Measurements from ENCODE around the gene APEX2.
A peak's percentile ranks its signal among the peaks of the same experiment; 100 is the strongest.
"Not testable (repeated sequence)": the region's sequence is repeated elsewhere in the genome, so short reads cannot be mapped to it uniquely, and the experiment has no call there.

The APEX2 gene, protein sequence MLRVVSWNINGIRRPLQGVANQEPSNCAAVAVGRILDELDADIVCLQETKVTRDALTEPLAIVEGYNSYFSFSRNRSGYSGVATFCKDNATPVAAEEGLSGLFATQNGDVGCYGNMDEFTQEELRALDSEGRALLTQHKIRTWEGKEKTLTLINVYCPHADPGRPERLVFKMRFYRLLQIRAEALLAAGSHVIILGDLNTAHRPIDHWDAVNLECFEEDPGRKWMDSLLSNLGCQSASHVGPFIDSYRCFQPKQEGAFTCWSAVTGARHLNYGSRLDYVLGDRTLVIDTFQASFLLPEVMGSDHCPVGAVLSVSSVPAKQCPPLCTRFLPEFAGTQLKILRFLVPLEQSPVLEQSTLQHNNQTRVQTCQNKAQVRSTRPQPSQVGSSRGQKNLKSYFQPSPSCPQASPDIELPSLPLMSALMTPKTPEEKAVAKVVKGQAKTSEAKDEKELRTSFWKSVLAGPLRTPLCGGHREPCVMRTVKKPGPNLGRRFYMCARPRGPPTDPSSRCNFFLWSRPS

DNA sequence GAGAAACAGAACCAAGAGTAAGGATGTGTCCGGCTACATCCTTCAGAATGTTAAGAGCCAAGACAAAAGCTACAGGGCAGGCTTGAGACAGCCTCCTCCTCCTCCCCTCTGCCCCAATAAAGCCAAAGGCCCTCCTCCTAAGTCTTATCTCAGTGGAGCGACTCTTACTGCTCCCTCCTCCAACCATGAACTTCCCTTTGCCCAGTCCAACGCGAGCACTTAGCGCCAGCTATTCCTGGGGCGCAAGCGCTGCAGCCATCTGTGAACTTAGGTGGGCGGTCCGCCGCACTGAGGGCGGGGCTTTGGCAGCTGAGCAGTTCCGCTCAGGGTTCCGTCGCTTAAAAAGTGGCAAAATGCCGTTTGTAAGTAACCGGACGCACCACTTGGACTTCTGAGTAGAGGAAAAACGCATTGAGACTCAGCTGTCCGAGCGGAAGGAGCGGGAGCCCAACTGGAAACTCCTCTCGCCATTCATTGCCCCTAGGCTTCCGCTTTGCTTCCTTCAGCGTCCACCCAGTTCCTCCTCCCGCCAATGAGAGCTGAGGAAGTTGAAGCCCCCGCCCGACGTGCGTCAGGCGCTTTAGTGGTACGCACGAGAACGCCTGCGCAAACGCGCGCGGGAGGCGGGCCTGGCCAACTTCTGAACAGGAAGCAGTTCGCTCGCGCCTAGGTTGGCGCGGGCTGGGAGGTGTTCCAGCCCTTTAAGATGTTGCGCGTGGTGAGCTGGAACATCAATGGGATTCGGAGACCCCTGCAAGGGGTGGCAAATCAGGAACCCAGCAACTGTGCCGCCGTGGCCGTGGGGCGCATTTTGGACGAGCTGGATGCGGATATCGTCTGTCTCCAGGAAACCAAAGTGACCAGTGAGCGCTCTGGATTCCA is at the start of gene APEX2:
Gene APEX2 (plus strand): TSS at position 647 of the 882 bp plus-strand sequence. CDS start 60 bp downstream, at position 707.
- peak; percentile 100 for FAIRE-seq
- DNase-seq (ENCODE audit: extremely low spot score, insufficient read length, low read depth), result peak; percentile 49

DNA sequence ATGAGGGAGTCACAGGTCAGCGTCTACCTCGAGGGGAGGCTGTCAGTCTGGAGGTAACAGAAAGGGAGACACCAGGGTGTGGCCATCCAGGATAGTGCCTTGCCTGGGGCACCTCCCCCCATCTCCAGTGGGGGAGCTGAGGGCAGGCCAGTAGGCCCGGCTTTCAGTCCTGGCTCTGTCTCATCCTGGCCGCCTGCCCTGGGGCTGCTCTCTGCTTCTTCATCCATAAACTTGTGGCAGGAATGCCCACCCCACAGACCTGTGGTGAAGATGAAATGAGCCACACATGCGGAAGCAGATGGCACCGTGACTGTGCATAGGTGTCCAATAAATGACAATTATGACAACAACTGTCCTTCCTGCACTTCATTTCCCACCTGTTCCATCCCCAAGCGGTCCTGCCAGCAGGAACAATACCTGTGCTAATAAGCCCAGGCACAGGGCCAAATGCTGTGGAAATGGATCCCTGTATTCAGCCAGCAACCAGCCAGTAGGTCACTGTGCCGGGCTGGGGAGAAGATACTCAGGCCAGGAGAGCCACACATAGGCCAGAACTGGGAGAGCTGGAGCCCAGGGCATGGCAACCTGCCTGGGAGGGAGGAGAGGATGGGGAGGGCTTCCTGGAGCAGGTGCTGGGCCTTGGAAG is 49.3 kb upstream of the APEX2 start:
- DNase-seq (ENCODE audit: extremely low spot score, insufficient read length, low read depth), result no peak
- no peak for FAIRE-seq

DNA sequence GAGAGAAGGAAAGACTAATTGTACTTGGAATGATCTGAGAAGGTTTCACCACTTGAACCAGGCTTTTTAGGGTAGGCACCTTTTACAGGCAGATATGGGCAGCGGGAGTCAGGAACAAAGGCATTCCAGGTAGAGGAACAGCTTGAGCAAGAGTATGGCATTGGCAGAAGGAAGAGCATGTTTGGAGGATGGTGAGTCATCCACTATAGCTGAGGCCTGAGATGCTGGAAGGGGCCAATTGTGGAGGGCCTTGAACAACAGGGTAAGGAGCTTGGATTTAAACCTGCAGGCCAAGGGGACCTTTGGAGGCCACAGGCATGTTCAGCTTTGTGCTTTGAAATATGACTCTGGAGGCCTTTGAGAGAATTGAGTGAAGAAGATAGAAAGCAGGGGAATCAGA is 38.4 kb upstream of the APEX2 start:
- DNase-seq (ENCODE audit: extremely low spot score, insufficient read length, low read depth), result no peak
- FAIRE-seq, result no peak

DNA sequence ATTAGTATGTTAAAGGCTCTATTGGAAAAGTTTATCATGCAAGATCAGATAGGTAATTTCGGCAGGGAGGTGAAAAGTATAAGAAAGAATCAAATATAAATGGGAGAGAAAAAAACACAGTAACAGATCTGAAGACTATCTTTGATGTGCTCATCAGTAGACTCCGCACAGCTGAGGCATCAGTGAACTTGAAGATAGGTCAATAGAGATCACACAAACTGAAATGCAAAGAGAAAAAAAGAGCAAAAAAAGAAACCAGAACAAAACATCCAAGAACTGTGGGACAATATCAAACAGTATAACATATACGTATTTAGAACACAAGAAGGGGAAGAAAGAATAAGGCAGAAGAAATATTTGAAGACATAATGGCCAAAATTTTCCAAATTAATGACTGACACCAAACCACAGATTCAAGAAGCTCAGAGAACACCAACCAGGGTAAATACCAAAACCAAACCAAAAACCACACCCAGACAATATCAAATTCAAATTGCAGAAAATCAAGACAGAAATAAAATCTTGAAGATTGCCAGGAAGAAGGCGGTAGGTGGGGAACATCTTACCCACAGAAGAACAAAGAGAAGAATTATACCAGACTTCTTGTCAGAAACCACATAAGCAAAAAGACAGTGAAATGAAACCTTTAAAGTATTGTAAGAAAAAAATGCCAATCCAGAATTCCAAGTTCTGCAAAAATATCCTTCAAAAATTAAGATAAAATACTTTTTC is 35.2 kb upstream of the APEX2 start:
- DNase-seq (ENCODE audit: extremely low spot score, insufficient read length, low read depth) (no peak), FAIRE-seq (no peak)

DNA sequence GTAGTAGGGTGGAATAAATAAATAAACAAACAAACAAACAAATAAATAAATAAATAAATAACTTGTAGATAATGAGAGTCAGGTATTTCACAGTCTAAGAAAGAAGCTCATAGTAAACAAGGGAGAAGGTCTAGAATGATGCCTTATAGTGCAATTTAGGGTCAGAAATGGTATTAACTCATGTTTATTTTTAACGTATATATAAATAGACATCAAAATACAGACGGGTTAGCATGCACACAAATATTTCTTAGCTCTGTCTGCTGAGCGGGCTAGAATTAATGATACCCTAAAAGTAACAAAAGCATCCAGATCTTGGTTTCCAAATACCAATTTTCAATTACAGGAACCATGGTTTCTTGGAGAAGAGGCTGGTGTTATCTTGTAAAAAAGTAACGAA is 22.8 kb upstream of the APEX2 start:
- DNase-seq (ENCODE audit: extremely low spot score, insufficient read length, low read depth), result no peak
- no peak for FAIRE-seq

DNA sequence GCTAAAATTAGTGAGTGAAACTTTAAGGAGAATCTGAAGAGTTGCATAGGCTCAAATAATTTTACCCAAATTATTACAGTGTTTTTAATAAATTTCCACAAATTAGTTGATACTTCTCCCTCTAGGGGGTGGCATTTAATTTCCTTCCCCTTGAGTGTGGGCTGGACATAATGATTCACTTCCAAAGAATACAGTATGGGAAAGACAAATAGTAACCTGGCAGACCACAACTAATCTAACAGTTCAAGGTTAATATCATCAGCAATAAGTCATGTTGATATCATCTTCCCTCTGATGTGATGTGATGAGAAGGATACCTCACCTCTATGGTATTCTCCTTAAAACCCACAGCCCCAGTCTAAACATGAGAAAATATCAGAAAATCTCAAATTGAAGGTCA is 21.7 kb upstream of the APEX2 start:
- DNase-seq (ENCODE audit: extremely low spot score, insufficient read length, low read depth), result no peak
- FAIRE-seq, result no peak

DNA sequence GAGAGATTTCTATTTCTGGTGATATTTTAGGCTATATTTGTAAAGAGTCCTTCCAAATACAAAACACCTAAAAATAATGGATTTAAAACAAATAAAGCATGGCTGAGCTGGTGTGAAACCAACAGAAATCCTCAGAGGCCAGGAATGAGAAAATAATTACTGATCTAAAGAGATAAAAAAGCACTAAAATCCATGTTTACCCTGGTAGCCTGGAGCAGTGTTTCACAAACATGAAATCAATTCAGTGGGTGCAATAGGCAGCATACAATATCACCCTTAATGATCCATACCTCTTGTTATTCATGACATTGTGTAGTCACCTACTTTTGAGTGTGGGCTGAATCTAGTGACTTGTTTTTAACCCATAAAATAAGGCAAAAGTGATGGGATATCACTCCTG is 20.7 kb upstream of the APEX2 start:
- DNase-seq (ENCODE audit: extremely low spot score, insufficient read length, low read depth), result no peak
- no peak for FAIRE-seq

DNA sequence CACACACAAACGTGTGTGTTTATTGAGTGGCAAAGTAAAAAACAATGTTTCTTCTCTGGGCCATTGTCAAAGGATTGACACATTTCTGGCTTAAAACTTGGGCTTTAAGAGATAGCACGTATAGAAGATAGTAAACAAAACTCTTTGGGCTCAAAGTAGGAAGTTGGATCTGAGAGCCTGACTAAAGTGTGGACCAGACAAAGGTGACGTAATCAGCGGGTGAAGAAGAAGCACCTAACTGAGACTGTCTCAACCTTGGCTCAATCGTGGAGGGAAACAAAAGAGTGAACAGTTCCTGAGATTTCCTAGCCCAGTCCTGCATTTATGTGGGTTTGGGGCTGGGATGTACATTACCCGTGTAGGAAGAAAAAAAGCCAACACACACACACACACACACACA is 19.8 kb upstream of the APEX2 start:
- DNase-seq (ENCODE audit: extremely low spot score, insufficient read length, low read depth) (no peak), FAIRE-seq (no peak)

DNA sequence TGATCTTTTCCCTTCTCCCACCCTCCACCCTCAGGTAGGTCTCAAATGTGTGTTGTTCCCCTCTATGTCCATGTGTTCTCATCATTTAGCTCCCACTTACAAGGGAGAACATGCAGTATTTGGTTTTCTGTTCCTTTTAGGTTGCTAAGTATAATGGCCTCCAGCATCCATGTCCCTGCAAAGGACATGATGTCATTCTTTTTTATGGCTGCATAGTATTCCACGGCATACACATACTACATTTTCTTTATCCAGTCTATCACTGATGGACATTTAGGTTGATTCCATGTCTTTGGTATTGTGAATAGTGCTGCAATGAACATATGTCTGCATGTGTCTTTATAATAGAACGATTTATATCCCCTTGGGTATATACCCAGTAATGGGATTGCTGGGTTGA is 16.9 kb upstream of the APEX2 start:
- DNase-seq (ENCODE audit: extremely low spot score, insufficient read length, low read depth); FAIRE-seq: not testable (repeated sequence)

DNA sequence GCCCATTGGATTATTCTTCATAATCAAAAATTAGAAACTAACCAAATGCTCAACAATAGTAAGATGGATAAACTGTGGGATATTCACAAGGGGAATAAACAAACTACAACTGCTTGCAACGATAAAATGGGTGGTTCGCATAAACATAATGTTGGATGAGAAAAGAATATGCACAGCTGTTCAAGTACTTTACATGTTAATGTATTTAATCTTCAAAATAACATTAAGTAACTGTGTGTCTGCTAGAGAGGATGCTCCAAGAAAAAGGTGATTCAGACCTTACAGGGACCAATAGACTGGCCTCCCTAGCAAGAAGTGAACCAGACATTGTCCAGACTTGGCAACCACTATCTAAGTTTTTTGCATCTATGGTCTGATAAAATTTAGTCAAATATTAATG is 8.5 kb upstream of the APEX2 start:
- DNase-seq (ENCODE audit: extremely low spot score, insufficient read length, low read depth), result no peak
- no peak for FAIRE-seq

DNA sequence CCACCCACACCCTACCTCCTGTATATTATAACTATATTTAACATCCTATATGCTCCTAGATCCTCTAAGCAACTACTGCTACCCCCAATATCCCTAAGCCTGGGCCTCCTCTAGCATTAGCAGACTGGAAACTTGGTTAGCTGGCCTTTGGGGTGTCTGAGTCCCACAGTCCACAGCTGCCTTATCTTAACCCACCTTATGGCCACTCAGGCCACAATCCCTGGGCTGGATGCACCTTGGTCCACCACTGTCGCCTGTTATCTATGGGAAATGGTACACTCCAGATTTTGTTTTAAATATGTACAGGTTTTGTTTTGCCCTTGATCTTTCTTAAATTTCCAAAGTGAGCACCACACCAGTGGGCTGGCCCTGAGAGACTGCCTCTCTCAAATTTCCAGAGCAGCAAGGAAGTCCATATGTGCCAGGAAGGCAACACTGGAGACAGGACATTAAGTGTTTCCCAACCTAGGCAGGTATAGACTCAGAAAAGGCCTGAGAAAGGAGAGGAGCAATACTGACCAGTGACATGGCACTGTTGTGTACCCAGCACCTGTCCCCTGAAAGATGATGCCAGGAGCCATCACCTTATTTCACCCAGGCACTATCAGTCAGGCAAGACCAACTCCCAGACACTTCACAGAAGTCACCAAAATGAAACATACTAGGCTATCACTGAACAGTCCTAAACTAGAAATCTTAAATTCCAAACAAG is 7.1 kb upstream of the APEX2 start:
- DNase-seq (ENCODE audit: extremely low spot score, insufficient read length, low read depth) (no peak), FAIRE-seq (no peak)

DNA sequence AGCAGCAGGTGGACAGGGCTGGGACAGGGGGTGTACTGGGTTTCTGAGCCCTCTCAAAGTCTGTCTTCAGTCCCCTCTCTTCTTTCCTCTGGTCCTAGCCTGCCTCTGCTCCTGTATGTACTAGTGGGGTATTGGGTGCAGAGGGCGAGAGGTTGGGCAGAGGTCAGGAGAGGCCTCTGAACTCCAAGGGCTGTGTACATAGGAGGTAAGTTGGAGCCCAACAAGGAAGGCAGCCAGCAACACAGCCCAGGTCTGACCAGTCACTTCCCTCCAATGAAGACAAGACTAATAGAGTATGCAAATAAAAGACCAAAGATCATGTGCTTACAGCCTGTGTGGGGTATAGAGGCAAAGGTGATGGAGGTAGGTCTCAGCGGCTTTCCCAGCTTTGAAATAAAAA is 6.1 kb upstream of the APEX2 start, which contains the start of gene PFKFB1:
Gene PFKFB1 (minus strand): TSS at position 90 of the 400 bp plus-strand sequence. CDS start 181 bp downstream, outside the sequence.
- FAIRE-seq, result no peak
- DNase-seq (ENCODE audit: extremely low spot score, insufficient read length, low read depth), result no peak

DNA sequence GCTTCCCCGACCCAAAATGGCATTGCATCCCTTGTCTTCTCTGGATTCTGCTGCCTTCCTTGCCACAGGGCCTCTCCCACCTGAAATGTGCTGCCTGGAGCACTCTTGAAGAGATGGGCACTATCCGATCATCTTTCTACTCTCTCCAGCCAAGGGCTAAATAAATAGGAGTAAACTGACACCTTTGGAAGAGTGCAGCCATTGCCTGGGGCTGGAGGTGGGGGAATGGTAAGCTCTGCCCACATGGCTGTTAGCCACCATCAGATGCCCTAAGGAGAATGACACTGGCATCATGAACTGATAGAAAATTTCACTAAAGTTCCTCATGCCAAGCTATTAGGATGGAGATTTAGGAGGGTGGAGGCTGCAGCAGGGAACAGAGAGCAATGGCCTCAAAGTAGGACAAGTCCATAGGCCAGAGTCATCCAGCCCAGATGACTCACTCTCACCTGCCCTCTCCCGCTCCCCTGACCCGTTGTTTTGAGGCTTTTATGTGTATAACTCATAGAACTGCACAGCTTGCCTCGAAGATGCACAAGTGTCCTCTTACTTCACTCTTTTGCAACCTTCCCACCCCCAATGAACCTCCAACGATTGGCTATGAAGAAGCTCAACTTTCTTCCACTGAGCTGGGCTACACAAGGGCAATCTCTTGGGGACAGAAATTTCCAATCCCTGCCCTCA is 5.4 kb upstream of the APEX2 start:
- FAIRE-seq (no peak), DNase-seq (ENCODE audit: extremely low spot score, insufficient read length, low read depth) (no peak)

DNA sequence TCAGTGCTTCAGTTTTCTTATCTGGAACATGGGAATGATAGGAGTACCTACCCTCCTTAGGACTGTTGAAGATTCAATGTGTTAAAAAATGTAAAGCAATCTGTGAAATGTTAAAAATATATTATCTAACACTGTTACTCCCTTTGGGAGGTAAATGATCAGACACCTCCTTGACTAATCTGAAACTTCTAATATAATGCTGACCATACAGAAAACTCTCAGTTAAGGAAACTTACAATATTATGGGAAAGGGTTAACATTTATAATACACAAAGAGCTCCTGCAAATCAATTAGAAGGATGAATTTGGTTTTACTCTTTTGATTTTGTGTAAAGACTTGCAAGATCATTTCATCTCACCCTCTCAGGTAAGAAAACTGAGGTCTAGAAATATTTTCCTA is 4.5 kb upstream of the APEX2 start:
- DNase-seq (ENCODE audit: extremely low spot score, insufficient read length, low read depth) (no peak), FAIRE-seq (no peak)

DNA sequence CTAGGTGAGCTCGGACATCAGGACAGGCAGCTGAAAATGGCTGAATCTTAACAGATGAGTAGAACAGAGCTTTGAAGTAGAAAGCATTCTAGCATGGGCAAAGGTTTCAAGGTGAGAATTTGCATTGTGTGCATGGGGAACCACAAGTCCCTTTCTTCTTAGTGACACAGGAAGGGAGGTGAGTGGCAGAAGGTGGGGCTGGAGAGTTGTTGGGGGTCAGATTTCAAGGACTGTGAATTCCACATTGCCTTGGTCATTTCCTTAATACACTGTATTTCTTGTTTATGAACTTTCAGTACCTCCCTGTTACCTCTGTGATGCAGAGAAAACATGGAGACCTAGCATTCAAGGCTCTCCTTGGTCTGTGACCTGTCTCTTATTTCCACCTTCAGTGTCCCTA is 4.1 kb downstream of the APEX2 start:
- FAIRE-seq (peak; percentile 31), DNase-seq (ENCODE audit: extremely low spot score, insufficient read length, low read depth) (no peak)

DNA sequence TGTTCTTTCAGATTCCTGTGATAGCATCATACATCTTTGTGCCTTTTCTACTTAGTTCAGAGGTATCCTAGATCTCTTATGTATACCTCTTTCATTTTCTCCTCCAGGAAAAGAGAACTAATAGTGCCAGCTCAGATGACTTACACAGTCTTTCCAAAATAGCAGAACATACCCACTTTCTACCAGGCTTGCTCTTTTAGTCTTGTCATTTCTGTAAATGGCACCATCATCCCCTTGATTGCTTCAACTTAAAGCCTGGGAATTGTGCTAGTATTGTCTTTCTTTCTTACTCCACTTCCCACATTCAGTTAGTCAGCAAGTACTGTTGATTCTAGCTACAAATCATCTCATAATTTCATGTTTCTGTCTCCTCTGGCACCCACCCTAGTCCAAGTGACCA is 5.1 kb downstream of the APEX2 start:
- no peak for DNase-seq (ENCODE audit: extremely low spot score, insufficient read length, low read depth)
- FAIRE-seq, result no peak

DNA sequence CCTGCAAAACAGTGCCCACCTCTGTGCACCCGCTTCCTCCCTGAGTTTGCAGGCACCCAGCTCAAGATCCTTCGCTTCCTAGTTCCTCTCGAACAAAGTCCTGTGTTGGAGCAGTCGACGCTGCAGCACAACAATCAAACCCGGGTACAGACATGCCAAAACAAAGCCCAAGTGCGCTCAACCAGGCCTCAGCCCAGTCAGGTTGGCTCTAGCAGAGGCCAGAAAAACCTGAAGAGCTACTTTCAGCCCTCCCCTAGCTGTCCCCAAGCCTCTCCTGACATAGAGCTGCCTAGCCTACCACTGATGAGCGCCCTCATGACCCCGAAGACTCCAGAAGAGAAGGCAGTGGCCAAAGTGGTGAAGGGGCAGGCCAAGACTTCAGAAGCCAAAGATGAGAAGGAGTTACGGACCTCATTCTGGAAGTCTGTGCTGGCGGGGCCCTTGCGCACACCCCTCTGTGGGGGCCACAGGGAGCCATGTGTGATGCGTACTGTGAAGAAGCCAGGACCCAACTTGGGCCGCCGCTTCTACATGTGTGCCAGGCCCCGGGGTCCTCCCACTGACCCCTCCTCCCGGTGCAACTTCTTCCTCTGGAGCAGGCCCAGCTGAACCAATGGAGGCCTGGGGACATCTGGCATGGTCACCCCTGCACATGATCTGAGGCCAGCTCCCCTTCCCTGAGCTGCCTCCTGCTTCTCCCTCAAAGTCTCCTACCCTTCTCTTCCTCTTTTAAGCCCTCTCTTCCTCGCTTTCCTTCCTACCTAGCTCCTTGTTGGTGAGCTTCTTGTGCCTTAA is 6.9 kb downstream of the APEX2 start:
- DNase-seq (ENCODE audit: extremely low spot score, insufficient read length, low read depth) (no peak), FAIRE-seq (no peak)

DNA sequence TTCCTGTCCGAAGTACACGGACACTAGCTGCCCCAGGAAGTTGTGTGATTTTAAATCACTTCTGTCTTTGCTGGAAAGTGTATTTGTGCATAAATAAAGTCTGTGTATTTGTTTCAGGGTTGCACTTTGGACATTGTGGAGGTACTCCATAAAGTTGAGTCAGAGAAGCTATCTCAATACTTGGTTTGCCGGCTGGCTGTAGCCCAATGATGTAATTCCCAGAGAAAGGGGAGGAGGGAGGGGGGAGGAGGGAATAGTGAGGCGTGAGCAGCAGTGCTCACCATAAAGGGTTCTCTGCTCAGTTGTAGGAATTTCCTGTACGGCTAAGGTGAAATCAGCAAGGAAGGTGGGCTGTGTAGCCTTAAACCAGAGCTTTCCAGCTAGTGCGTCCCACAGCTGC is 7.5 kb downstream of the APEX2 start:
- DNase-seq (ENCODE audit: extremely low spot score, insufficient read length, low read depth) (no peak), FAIRE-seq (no peak)
